Liver (tissue), 3 donors: ENCODE data around the gene PTH2.
A peak's percentile ranks its signal among the peaks of the same experiment; 100 is the strongest.

Source experiments
- EGR1 ChIP-seq, 2 donors: IDR thresholded peaks; 2 replicates each; pipeline ENCODE4 v1.6.1; 2016 to 2018; ENCODE audit warnings: antibody characterized with exemption in 2 of 2, low read depth in 2 of 2
- FOXA1 ChIP-seq: IDR thresholded peaks from 2 replicates; pipeline ENCODE4 v1.6.1; 2016; ENCODE audit warnings: antibody characterized with exemption
- GABPA ChIP-seq, 2 donors: IDR thresholded peaks in 1 of 2; conservative IDR thresholded peaks in 1 of 2; 2 replicates each; pipeline ENCODE4 v1.6.1; 2016; ENCODE audit warnings: antibody characterized with exemption in 2 of 2, mild to moderate bottlenecking in 1 of 2, moderate library complexity in 1 of 2
- JUND ChIP-seq, 2 donors: IDR thresholded peaks; 2 replicates each; pipeline ENCODE4 v1.6.1; 2016; ENCODE audit warnings: antibody characterized with exemption in 2 of 2
- RAD21 ChIP-seq, 2 donors: IDR thresholded peaks; 2 replicates each; pipeline ENCODE4 v1.6.1; 2016; ENCODE audit warnings: antibody characterized with exemption in 2 of 2, mild to moderate bottlenecking in 2 of 2
- SP1 ChIP-seq: IDR thresholded peaks from 2 replicates; pipeline ENCODE4 v1.6.1; 2018; ENCODE audit warnings: antibody characterized with exemption, mild to moderate bottlenecking
- TAF1 ChIP-seq: conservative IDR thresholded peaks from 2 replicates; pipeline ENCODE4 v1.6.1; 2016; ENCODE audit warnings: antibody characterized with exemption, mild to moderate bottlenecking
- YY1 ChIP-seq: IDR thresholded peaks from 2 replicates; pipeline ENCODE4 v1.6.1; 2016; ENCODE audit warnings: antibody characterized with exemption, mild to moderate bottlenecking
- TF ChIP-seq, protein P1 (sequence below): fragments of 150-350 bp; IDR thresholded peaks from 2 replicates; pipeline ENCODE4 v1.5.1; 2017; ENCODE audit warnings: improper control_type of control experiment, low read depth, low read length; ENCODE audit not compliant: missing input control
- TF ChIP-seq, protein P2 (sequence below): IDR thresholded peaks from 2 replicates; pipeline ENCODE4 v1.6.1; 2016; ENCODE audit warnings: antibody characterized with exemption, mild to moderate bottlenecking
- TF ChIP-seq, protein P3 (sequence below): IDR thresholded peaks from 2 replicates; pipeline ENCODE4 v1.6.1; 2016; ENCODE audit warnings: antibody characterized with exemption
- TF ChIP-seq, protein P4 (sequence below): IDR thresholded peaks from 2 replicates; pipeline ENCODE4 v1.6.1; 2016; ENCODE audit warnings: antibody characterized with exemption
- donor health status: healthy.
- donor health status: healthy.

- TF ChIP-seq, protein P1, sequence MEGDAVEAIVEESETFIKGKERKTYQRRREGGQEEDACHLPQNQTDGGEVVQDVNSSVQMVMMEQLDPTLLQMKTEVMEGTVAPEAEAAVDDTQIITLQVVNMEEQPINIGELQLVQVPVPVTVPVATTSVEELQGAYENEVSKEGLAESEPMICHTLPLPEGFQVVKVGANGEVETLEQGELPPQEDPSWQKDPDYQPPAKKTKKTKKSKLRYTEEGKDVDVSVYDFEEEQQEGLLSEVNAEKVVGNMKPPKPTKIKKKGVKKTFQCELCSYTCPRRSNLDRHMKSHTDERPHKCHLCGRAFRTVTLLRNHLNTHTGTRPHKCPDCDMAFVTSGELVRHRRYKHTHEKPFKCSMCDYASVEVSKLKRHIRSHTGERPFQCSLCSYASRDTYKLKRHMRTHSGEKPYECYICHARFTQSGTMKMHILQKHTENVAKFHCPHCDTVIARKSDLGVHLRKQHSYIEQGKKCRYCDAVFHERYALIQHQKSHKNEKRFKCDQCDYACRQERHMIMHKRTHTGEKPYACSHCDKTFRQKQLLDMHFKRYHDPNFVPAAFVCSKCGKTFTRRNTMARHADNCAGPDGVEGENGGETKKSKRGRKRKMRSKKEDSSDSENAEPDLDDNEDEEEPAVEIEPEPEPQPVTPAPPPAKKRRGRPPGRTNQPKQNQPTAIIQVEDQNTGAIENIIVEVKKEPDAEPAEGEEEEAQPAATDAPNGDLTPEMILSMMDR: no peak
- TF ChIP-seq, protein P2, sequence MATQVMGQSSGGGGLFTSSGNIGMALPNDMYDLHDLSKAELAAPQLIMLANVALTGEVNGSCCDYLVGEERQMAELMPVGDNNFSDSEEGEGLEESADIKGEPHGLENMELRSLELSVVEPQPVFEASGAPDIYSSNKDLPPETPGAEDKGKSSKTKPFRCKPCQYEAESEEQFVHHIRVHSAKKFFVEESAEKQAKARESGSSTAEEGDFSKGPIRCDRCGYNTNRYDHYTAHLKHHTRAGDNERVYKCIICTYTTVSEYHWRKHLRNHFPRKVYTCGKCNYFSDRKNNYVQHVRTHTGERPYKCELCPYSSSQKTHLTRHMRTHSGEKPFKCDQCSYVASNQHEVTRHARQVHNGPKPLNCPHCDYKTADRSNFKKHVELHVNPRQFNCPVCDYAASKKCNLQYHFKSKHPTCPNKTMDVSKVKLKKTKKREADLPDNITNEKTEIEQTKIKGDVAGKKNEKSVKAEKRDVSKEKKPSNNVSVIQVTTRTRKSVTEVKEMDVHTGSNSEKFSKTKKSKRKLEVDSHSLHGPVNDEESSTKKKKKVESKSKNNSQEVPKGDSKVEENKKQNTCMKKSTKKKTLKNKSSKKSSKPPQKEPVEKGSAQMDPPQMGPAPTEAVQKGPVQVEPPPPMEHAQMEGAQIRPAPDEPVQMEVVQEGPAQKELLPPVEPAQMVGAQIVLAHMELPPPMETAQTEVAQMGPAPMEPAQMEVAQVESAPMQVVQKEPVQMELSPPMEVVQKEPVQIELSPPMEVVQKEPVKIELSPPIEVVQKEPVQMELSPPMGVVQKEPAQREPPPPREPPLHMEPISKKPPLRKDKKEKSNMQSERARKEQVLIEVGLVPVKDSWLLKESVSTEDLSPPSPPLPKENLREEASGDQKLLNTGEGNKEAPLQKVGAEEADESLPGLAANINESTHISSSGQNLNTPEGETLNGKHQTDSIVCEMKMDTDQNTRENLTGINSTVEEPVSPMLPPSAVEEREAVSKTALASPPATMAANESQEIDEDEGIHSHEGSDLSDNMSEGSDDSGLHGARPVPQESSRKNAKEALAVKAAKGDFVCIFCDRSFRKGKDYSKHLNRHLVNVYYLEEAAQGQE: peak; percentile 84
- peak in 1 of 2 donors; percentile 33 for TF ChIP-seq EGR1 (IDR thresholded peaks at IDR 0.05; ENCODE audit: low read depth in 2 of 2)
- no peak for TF ChIP-seq RAD21 (IDR thresholded peaks at IDR 0.05)
- no peak for TF ChIP-seq FOXA1
- TF ChIP-seq SP1: peak; percentile 68
- TF ChIP-seq, protein P3, sequence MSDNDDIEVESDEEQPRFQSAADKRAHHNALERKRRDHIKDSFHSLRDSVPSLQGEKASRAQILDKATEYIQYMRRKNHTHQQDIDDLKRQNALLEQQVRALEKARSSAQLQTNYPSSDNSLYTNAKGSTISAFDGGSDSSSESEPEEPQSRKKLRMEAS: peak; percentile 18
- TF ChIP-seq TAF1: peak; percentile 88
- peak; percentile 35 to 81 for TF ChIP-seq GABPA (IDR thresholded peaks at IDR 0.05 in 1 of 2, conservative IDR thresholded peaks at IDR 0.05 in 1 of 2)
- TF ChIP-seq, protein P4, sequence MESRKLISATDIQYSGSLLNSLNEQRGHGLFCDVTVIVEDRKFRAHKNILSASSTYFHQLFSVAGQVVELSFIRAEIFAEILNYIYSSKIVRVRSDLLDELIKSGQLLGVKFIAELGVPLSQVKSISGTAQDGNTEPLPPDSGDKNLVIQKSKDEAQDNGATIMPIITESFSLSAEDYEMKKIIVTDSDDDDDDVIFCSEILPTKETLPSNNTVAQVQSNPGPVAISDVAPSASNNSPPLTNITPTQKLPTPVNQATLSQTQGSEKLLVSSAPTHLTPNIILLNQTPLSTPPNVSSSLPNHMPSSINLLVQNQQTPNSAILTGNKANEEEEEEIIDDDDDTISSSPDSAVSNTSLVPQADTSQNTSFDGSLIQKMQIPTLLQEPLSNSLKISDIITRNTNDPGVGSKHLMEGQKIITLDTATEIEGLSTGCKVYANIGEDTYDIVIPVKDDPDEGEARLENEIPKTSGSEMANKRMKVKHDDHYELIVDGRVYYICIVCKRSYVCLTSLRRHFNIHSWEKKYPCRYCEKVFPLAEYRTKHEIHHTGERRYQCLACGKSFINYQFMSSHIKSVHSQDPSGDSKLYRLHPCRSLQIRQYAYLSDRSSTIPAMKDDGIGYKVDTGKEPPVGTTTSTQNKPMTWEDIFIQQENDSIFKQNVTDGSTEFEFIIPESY: peak; percentile 90
- TF ChIP-seq JUND (IDR thresholded peaks at IDR 0.05): no peak
- peak; percentile 74 for TF ChIP-seq YY1
Observed at GRCh38 chr19:49453013-49453756, 29.9 kb upstream of the PTH2 start, which contains the start of gene ALDH16A1.
